ENCODE results near the gene TMTC4.

- TF ChIP-seq POLR2A (IDR thresholded peaks at IDR 0.05; ENCODE audit: low read length) (no peak), GATA1 (IDR thresholded peaks at IDR 0.05; ENCODE audit: low read depth, low read length) (no peak)
Measured at GRCh38 chr13:100581030-100581429, 93.6 kb downstream of the TMTC4 start.

Data from erythroblast (primary cell).